Measurements from ENCODE around the gene TCHHL1. TPM values are rescaled to one million over a fixed set of nuclear protein-coding genes. Genes with fewer than 3 reads are reported as not detected.

TCHHL1 gene
- total and polyA plus RNA-seq, 9 donors, result not detected

GRCh38 chr1:152071123-152071522 is 17.7 kb downstream of the TCHHL1 start:
- TF ChIP-seq POLR2A (IDR thresholded peaks at IDR 0.05) (no peak), EP300 (IDR thresholded peaks at IDR 0.05) (no peak), CTCF (IDR thresholded peaks at IDR 0.05) (no peak)
- Histone ChIP-seq H3K27ac (no peak overlapping the region), H3K27me3 (no peaks in the 10 kb centered on the region), H3K36me3 (no peaks in the 10 kb centered on the region), H3K4me1 (ENCODE audit: insufficient read depth) (no peaks in the 10 kb centered on the region), H3K4me3 (no peak overlapping the region), H3K9me3 (no peaks in the 10 kb centered on the region)
- intact Hi-C loops (cut with DNase I), result no loop called here
- no peak for DNase-seq
- 71 to 89% (median 74%) methylated on average over 3 of the region's 3 CpGs for WGBS, 3 donors

GRCh38 chr1:152067929-152068328 is 20.9 kb downstream of the TCHHL1 start:
- Histone ChIP-seq H3K4me3 (no peak overlapping the region), H3K27me3 (no peaks in the 10 kb centered on the region), H3K27ac (no peak overlapping the region), H3K4me1 (ENCODE audit: insufficient read depth) (no peaks in the 10 kb centered on the region), H3K9me3 (no peaks in the 10 kb centered on the region), H3K36me3 (no peaks in the 10 kb centered on the region)
- TF ChIP-seq POLR2A (IDR thresholded peaks at IDR 0.05) (no peak), EP300 (IDR thresholded peaks at IDR 0.05) (no peak), CTCF (IDR thresholded peaks at IDR 0.05) (no peak)
- intact Hi-C loops (cut with DNase I), result no loop called here
- WGBS, 3 donors, result 38 to 78% (median 45%) methylated on average over 1 of the region's 1 CpG
- no peak for DNase-seq

- Histone ChIP-seq H3K36me3 (no peaks in the 10 kb centered on the region), H3K27me3 (no peaks in the 10 kb centered on the region), H3K4me3 (no peak overlapping the region), H3K4me1 (ENCODE audit: insufficient read depth) (no peaks in the 10 kb centered on the region), H3K27ac (no peak overlapping the region), H3K9me3 (no peaks in the 10 kb centered on the region)
- intact Hi-C loops (cut with DNase I), result no loop called here
- TF ChIP-seq POLR2A (IDR thresholded peaks at IDR 0.05) (no peak), EP300 (IDR thresholded peaks at IDR 0.05) (no peak), CTCF (IDR thresholded peaks at IDR 0.05) (no peak)
- no peak for DNase-seq
Measured at GRCh38 chr1:152067150-152067549, 21.7 kb downstream of the TCHHL1 start.

GRCh38 chr1:152061952-152062351 is 26.9 kb downstream of the TCHHL1 start:
- Histone ChIP-seq H3K27ac (no peak overlapping the region), H3K27me3 (no peaks in the 10 kb centered on the region), H3K4me3 (no peak overlapping the region), H3K9me3 (no peaks in the 10 kb centered on the region), H3K4me1 (ENCODE audit: insufficient read depth) (no peaks in the 10 kb centered on the region), H3K36me3 (no peaks in the 10 kb centered on the region)
- DNase-seq, result no peak
- intact Hi-C loops (cut with DNase I), result no loop called here
- no peak for TF ChIP-seq POLR2A (IDR thresholded peaks at IDR 0.05)
- no peak for TF ChIP-seq EP300 (IDR thresholded peaks at IDR 0.05)
- no peak for TF ChIP-seq CTCF (IDR thresholded peaks at IDR 0.05)

- Histone ChIP-seq H3K36me3 (no peaks in the 10 kb centered on the region), H3K27me3 (no peaks in the 10 kb centered on the region), H3K27ac (no peak overlapping the region), H3K4me1 (ENCODE audit: insufficient read depth) (peaks cover 1% of the 10 kb centered on the region), H3K4me3 (no peak overlapping the region), H3K9me3 (no peaks in the 10 kb centered on the region)
- DNase-seq, result no peak
- WGBS, 3 donors, result 10 to 40% (median 16%) methylated on average over 13 of the region's 13 CpGs
- intact Hi-C loops (cut with DNase I), result loop anchor here in 3 of 4 donors (5.0 to 10.0 kb wide), 2 partner anchors 131 to 404 kb away; no protein-coding TSS in a partner anchor
- TF ChIP-seq EP300 (IDR thresholded peaks at IDR 0.05) (no peak), POLR2A (IDR thresholded peaks at IDR 0.05) (no peak), CTCF (IDR thresholded peaks at IDR 0.05) (no peak)
Measured at GRCh38 chr1:152053375-152053774, 35.5 kb downstream of the TCHHL1 start.

Data from ovary (tissue), 9 donors.